ENCODE data around the gene PSENEN.

The PSENEN gene

DNA sequence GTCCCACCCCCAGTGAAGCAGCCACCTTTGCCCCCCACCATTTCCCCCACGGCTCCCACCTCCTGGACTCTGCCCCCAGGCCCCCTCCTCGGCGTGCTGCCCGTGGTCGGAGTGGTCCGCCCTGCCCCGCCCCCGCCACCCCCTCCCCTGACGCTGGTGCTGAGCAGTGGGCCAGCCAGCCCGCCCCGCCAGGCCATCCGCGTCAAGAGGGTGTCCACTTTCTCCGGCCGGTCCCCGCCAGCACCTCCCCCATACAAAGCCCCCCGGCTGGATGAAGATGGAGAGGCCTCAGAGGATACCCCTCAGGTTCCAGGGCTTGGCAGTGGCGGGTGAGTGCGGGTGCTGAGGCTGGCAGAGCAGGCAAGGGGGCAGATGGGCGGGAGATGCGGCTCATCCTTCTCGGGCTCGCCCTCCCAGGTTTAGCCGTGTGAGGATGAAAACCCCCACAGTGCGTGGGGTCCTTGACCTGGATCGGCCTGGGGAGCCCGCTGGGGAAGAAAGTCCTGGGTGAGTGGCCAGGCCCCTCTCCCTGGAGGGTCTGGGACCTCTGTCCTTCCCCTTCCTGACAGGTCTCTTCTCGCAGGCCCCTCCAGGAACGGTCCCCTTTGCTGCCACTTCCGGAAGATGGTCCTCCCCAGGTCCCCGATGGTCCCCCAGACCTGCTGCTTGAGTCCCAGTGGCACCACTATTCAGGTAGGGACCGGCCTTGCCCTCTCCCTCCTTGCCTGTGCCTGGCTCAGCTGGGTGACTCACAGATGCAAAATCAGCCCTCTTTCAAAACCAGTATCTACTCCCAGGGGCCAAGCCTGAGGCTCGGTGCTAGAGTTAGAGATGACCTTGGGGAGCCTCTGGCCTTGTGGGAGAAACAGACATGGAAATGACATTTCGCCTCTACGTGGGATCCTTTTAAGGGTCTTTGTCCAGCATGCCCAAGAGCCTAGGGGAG, 12.0 kb upstream of the PSENEN start:
- FAIRE-seq (no peak), DNase-seq (ENCODE audit: insufficient read length, low spot score) (no peak)

DNA sequence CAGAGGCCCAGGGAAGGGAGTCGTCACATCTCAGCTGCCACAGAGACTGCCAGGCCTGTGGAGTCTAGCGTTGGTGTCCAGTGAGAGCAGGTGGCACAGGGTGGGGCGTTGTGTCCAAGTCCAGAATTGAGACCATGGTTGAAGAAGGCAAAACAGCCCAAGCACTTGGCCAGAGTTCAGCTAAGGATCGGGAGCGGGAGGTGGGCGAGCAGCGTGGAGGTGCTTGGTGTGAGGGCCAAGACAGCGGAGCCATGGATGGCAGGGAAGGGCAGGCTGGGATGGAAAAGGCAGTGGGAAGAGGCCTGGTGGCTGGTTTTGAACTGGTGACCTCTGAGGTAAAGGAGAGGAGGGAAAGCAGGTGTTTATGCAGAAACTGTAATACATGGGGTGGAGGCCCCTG, 11.2 kb upstream of the PSENEN start:
- DNase-seq (ENCODE audit: insufficient read length, low spot score), result no peak
- no peak for FAIRE-seq

DNA sequence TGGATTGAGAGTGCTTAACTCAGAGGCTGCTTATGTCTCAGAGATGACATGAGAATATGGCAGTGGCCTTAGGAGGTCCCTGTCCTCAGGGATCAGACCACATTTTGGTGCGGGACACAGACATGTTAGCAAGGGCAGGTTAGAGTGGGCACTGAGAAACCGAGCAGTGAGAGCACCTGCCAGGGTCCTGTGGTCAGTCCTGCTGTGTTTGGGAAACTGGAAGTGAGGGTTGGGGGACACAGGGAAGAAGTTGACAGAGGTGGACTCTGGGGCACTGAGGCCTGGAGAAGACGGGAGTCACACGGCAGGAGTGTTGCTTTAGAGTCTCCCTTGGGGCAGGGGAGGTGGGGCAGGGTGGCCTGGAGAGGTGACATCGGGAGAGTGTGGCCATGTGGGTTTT, 10.6 kb upstream of the PSENEN start:
- no peak for DNase-seq (ENCODE audit: insufficient read length, low spot score)
- no peak for FAIRE-seq

DNA sequence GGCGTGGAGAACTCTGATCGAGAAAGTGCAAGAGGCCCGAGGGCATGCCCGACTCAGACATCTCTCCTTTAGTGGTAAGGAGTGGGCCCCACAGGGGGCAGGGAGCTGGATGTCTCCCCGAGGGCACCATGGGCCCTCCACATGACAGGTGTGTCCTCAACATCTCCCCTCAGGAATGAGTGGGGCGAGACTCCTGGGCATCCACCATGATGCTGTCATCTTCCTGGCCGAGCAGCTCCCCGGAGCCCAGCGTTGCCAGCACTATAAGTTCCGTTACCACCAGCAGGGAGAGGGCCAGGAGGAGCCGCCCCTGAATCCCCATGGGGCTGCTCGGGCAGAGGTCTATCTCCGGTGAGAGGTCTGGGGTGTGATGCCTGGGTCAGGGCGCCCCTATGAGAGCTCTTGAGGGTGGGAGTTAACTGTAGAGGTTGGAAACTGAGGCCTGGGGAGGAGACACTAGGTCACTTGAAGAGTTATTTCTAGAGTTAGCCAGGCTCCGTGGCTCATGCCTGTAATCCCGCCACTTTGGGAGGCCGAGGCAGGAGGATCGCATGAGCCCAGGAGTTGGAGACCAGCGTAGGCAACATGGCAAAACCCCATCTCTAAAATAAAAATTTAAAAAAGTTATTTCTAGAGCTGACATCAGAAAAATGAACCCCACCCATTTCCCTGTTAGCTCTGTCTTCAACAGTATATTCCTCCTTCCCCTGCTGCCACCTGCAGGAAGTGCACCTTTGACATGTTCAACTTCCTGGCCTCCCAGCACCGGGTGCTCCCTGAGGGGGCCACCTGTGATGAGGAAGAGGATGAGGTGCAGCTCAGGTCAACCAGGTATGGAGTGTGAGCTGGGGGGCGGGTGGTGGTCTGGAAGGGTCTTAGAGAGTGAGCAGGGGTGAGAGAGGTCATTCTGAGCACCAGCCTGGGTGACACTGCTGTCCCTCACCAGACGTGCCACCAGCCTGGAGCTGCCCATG, 8.3 kb upstream of the PSENEN start:
- FAIRE-seq (no peak), DNase-seq (ENCODE audit: insufficient read length, low spot score) (no peak)

DNA sequence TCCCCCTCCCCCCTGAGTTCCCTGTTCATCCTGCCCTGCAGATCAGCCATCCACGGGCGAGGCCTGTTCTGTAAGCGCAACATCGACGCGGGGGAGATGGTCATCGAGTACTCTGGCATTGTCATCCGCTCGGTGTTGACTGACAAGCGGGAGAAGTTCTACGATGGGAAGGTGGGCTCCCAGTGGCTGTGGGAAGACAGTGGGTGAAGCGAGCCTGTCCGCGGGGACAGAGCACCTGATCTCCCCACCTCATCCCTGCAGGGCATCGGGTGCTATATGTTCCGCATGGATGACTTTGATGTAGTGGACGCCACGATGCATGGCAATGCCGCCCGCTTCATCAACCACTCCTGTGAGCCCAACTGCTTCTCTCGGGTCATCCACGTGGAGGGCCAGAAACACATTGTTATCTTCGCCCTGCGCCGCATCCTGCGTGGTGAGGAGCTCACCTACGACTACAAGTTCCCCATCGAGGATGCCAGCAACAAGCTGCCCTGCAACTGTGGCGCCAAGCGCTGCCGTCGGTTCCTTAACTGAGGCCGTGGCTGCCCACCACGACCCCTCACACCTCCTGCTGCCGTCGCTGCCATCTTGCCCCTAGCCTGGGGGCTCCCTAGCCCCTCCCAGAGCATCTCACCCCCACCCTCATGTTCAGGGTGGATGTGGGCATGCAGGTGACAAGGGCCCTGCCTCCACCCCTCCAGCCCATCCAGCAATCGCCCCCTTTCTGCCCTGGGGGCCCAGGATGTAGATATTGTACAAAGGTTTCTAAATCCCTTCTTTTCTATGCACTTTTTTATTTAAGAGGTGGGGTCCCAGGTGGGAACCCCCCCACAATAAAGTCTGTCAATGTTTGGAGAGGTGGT, 7.2 kb upstream of the PSENEN start:
- DNase-seq (ENCODE audit: insufficient read length, low spot score) (no peak), FAIRE-seq (no peak)

DNA sequence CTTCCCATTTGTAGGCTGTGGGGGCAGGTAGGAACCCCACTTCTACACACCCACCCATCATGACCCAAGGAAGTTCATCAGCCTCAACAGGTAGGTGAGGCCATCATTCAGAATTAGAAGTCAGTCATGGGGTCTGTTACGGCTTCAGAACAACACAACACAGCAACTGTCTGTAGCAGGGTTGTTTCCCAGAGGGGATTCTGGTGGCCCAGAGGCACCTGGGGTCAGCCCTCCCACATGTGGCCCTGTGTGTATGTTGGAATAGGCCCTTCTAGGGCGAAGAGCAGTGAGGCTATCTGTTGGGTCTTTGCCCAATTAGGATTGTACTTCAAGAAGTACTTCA, 6.6 kb upstream of the PSENEN start:
- DNase-seq (ENCODE audit: insufficient read length, low spot score), result no peak
- FAIRE-seq, result no peak

DNA sequence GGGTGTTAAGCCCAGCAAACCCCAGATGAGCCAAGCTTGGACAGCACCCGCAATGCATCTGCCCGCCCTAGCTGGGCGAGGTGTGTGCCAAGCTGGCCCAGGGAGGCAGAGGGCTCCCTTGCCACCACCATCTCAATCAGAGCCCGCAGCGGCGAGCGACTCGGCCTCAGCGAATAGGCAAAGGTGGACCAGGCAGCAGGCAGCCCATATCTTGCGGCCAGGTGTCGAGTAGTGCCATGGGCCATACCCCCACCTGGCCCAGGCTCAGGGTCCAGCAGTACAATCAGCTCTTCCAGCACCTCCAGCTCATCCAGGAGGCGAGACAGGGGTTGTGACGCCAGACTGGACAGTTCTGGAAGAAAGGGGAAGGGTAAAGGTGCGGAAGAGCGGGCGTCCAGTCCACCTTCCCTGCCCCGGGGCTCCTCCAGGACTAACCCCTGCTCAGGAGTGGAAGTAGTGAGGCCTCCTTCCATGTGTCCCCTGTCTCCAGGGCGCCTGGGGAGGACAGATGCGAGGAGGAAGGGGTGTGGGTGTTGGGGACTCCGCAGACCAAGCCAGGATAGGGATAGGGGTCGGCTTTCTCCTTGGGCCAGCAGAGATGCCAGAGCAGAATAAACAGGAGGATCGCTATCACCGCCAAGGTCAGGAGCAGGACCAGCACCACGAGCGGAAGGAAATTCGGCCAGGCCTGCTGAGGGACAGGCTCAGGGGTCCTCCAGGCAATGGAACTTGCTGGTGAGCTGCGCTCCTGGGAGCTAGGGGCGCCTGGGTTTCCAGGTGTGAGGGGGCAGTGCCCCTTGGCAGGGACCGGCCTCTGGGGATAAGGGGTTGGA, 6.0 kb upstream of the PSENEN start:
- no peak for DNase-seq (ENCODE audit: insufficient read length, low spot score)
- no peak for FAIRE-seq

DNA sequence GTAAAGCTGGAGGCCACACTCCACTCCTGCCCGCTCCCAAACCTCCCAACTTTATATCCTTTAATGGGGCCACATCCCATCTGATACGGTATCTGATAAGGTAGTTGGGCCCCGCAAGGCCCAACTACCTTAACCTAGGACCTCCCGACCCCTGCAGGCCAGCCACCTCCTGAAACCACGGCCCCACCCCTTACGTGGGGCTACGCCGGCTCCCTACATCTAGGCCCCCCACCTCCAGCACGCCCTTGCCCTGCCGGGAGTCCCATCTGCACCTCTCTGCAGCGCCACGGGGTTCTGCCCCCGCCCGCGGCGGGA, 5.4 kb upstream of the PSENEN start:
- FAIRE-seq (no peak), DNase-seq (ENCODE audit: insufficient read length, low spot score) (no peak)

DNA sequence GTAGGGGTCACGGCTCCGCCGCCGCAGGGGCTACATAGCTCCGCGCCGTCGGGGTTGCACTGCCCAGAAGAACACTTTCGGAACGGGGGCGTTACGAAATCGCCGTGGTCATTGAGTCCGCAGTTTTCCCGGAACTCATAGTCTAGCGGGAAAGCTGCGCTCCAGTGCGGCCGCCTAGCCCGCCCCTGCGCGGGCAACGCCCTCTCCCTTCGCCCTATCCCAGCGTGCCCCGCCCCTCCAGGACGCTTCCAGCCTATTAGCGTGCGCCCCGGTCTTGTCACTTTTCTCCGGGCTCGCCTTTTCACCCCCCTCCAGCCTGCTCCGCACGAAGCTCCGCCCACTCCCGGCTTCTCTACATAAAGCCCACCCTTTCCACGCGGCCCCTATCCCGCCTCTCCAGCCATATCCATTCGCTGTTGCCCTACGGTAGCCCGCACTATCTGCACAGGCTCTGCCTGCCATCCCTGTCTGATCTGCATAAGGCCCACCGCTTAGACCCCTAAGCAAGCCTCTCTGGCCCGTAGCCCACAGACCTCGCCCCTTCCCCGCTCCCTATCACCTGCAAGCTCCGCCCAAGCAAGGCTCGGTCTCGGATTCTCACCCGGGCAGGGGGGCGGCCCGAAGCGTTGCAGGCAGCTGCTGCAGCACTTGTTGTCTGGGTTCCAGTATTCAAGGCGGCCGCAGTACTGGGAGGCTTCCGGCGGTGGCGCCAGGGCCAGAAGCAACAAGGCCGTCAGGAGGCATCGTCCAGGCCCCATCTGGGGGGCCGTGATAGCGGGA, 4.8 kb upstream of the PSENEN start:
- FAIRE-seq, result peak; percentile 46
- peak; percentile 99 for DNase-seq (ENCODE audit: insufficient read length, low spot score)

DNA sequence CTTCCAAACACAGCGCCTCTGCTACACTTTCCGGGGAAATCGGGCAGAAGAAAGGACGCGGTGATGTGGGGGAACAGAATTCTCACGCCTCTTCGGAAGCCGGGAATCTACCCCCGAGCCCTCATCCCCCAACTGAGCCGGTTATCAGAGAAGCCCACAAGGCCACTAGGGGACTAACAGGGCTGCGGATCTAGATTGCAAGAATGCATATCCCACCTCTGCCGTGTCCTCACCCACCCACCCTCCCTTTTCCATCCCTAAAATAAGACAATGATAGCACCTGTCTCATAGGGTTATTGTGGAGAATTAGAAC, 4.3 kb upstream of the PSENEN start:
- DNase-seq (ENCODE audit: insufficient read length, low spot score) (no peak), FAIRE-seq (no peak)

DNA sequence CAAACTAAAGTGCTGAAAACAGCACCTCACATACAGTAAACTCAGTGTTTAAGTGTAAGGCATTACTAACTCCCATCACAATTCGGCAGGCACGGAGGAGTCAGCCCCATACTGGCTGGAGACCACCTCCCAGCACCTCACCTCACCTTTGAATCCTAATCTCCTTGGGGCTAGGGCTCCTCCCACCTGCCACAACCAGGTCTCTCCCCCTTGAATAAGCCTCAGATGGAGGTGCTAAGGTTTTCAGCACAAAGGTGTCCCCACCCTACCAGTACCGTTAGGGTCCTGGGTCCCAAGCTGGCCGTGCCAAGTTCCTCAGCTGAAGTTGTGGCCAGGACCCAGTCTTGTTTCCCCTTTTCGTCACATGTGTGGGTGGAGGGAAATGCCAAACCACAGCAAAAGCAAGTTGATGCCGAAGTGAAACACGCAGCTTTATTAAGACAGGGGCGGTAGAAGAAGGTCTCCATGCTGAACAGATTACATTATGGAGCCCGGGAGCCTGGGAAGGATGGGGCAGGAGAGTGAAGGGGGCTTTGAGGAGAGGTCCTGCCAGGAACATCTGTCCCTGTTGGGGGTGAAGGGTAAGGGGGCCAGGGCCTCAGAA, 3.2 kb upstream of the PSENEN start, which contains the start of gene IGFLR1:
IGFLR1 (minus strand) TSS at position 332 of the 604 bp plus-strand sequence. CDS start 1,272 bp downstream, outside the sequence.
- FAIRE-seq (no peak), DNase-seq (ENCODE audit: insufficient read length, low spot score) (no peak)

DNA sequence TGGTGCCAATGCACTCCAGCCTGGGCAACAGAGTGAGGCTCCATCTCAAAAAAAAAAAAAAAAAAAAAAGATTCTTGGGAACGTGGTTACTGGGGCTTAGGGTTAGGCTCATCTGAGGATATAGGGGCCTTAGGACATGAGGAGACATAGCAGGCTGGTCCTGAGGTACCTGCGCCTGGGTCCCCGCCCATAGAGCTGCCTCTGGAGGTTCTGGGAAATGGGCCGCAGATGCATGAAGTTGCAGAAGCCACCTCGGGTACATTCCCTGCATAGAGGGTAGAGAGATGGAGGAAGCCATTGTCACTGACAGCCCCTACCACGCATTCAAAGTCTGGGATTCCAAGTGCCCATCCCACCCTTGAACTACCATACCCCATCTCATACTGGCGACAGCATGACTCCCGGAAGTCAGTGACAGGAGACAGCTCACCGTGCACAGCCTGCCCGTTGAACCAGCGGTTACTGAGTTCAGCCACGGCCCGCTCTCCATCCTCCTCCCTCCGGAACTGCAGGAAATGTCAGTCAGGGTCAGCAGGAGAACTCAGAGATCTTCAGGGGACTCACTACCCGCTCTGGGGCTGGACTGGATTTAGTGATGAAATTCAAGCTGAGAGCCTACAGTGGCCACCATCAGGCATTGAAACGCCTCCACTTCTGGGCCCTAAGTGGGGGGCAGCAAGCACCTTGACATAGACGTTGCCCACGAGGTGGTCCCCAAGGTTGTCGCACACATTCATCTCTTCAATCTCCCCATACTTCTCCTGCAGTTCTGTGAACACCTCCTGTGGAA, 1.6 kb upstream of the PSENEN start:
- DNase-seq (ENCODE audit: insufficient read length, low spot score), result no peak
- FAIRE-seq, result no peak

DNA sequence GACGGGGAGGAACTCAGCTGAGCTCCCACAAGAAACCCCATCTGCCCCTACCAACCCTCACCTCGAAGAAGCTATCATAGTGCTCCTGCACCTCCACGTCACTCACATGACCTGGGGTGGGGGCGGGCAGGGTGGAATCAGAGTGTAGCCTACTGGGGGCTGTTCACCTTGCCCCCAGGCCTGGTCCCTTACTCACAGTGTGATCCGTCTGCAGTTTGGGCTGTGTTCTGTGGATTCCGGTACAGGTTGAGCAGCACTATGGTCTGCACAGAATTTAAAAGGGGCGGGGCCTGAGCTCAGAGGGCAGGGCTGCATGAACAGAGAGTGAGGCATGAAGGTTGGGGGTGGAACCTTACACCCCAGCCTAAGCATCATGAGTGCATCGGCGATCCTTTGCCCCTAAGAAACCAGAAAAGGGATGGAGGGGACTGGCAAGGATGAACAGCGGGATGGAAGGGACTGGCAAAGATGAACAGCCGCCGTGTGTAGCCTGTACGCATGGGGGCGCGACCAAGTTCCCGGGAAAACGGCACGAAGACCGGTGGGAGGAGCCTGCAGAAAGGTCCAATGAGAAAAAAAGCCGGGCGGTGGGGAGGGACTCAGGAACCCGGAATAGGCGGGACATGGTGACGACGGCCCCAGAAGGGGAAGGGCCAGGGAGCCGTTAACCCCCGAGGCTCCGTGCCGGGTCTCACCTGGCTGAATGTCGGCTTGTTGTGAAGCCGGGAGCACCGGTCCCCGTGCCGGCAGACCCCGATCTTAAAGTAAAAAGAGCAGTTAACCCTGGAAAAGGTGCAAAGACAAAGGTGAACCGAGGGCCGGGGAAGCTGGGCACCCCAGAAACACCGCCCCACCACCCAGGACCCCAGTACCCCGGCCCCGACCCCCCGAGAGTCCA, 772 bp upstream of the PSENEN start:
- no peak for FAIRE-seq
- DNase-seq (ENCODE audit: insufficient read length, low spot score), result peak; percentile 84

DNA sequence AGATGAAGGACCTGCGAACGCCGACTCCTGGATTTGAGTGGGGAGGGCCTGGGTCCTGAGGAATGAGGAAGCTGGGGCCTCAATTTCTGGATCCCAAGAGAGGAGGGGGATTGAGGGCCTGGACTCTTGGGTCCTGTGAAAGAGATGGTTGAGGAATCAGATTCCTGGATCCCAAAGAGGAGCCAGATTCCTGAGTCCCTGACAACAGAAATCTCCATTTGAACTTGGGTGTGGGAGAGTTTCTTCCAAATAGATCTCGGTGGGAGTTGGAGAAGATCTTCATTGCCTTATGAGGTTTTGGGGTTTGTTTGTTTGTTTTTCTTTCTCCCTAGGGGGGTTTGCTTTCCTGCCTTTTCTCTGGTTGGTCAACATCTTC, 624 bp downstream of the PSENEN start:
- DNase-seq (ENCODE audit: insufficient read length, low spot score) (no peak), FAIRE-seq (no peak)

DNA sequence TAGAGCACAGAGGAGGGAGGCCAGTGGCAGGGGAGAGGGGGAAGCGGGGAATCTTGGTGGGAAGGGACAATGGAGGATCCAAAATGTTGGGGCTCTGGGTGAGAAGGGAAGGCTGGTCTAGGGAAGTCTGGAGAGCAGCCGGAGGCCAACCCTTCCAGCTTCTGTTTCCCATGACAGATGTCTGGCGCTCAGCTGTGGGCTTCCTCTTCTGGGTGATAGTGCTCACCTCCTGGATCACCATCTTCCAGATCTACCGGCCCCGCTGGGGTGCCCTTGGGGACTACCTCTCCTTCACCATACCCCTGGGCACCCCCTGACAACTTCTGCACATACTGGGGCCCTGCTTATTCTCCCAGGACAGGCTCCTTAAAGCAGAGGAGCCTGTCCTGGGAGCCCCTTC, 1.1 kb downstream of the PSENEN start:
- FAIRE-seq, result no peak

DNA sequence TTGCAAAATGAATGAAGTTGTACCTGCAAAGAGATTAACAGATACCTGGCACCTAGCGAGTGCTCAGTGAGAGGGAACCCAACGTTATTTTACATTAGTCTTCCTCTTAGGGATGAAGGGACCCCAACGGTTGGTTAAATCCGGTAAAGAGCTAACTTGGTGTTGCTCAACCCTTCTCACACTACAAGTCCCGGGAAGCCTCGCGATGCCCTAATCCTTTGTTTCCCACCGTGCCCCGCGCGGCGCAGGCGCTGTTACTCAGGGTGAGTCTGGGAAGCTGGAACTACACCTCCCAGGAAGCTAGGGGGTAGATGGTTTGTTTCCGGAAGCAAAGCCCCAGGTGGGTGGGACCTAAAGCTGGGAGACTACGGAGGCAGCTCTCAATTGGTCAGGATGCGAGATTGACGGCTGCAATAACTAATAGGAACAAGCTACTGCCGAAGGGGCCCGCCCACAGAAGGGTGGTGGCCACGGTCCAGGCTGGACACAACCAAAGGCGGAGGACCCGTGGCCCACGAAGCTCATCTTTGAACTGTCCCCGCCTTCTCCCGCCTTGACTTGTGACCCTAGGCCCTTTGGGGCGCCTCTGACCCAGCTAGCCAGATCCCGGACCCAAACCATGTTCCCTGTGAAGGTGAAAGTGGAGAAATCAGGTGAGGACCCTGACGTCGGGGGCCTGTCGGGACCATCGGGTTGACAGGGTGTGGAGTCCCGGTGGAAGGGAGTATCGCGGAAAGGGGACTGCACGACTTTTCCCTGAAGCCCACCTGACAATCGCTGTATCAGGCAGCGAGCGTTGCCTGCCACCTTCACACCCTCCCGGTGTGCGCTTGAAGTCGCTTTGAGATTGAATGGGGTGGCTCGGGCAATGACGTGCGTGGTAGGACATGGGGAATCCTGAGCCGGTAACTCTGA, 2.9 kb downstream of the PSENEN start, which contains the start of gene LIN37:
LIN37 (plus strand) TSS at position 471 of the 915 bp plus-strand sequence; CDS start at position 620, 149 bp downstream.
- peak; percentile 58 for FAIRE-seq

More for the DNA sequence above, 1.1 kb downstream of the PSENEN start:
- DNase-seq (ENCODE audit: insufficient read length, low spot score), result no peak

More for the DNA sequence above, 2.9 kb downstream of the PSENEN start, which contains the start of gene LIN37:
- DNase-seq (ENCODE audit: insufficient read length, low spot score), result peak; percentile 99

Measured in HTR-8/SVneo (cell line).